ENCODE results near the gene HS6ST3. TPM values are rescaled to one million over a fixed set of nuclear protein-coding genes. Genes with fewer than 3 reads are reported as not detected.

Gene HS6ST3
- total and polyA plus RNA-seq, 2 donors (not counting 3 experiments of a cell fraction or from before 2014, with no cell fraction given) = 0.03 to 0.15 TPM

- Histone ChIP-seq H3K9ac (replicated peaks; ENCODE audit: extremely low read depth, insufficient read depth, low read length) (no peak overlapping the region), H3K79me2 (ENCODE audit: control insufficient read depth, insufficient read depth, low read length) (no peaks in the 10 kb centered on the region), H3K4me3 (replicated peaks in 1 of 3; ENCODE audit: insufficient read depth in 1 of 3, low read depth in 1 of 3, low read length in 3 of 3) (no peak overlapping the region), H3K27ac (ENCODE audit: insufficient read depth, low read depth, low read length) (no peak overlapping the region), H4K20me1 (replicated peaks; ENCODE audit: control insufficient read depth, extremely low read depth, insufficient read depth, low read length) (no peaks in the 10 kb centered on the region), H3K9me1 (replicated peaks; ENCODE audit: control insufficient read depth, extremely low read depth, insufficient read depth, low read length) (no peaks in the 10 kb centered on the region), H3K4me2 (ENCODE audit: insufficient read depth, low read length) (no peak overlapping the region), H2AFZ (ENCODE audit: low read depth, low read length) (no peak overlapping the region), H3K27me3 (ENCODE audit: control insufficient read depth in 2 of 2, insufficient read depth in 2 of 2, low read length in 2 of 2) (no peaks in the 10 kb centered on the region), H3K36me3 (ENCODE audit: control insufficient read depth in 2 of 2, extremely low read depth in 1 of 2, insufficient read depth in 2 of 2, low read length in 2 of 2) (no peaks in the 10 kb centered on the region), H3K4me1 (ENCODE audit: control insufficient read depth, extremely low read depth, insufficient read depth, low read length) (no peaks in the 10 kb centered on the region), H3K9me3 (replicated peaks; ENCODE audit: control insufficient read depth, insufficient read depth, low read length) (no peaks in the 10 kb centered on the region)
- dilution Hi-C loops (cut with MboI; ENCODE audit: extremely low pct_ligation_motif_present, low sequenced_read_pairs) = no loop called here
- POLR2A ChIA-PET = no interaction called here
- DNase-seq (ENCODE audit: low read depth, low spot score) = no peak
- CTCF ChIA-PET = no interaction called here
- intact Hi-C loops (cut with micrococcal nuclease) = no loop called here
- BruUV-seq (replicated peaks) = no TSS peak
- no peak for TF ChIP-seq JUN (IDR thresholded peaks at IDR 0.05; ENCODE audit: borderline replicate concordance, insufficient read depth, insufficient read length, low read depth)
- no peak for TF ChIP-seq MYC (IDR thresholded peaks at IDR 0.05; ENCODE audit: low read depth, low read length)
- no peak for TF ChIP-seq MAX (IDR thresholded peaks at IDR 0.05; ENCODE audit: insufficient read depth, insufficient read length)
- TF ChIP-seq FOS (IDR thresholded peaks at IDR 0.05; ENCODE audit: borderline replicate concordance, insufficient read depth, low read length) = no peak
- no peak for TF ChIP-seq POLR2AphosphoS5 (IDR thresholded peaks at IDR 0.05; ENCODE audit: insufficient read depth, low read depth, low read length)
- TF ChIP-seq GATA2 (IDR thresholded peaks at IDR 0.05; ENCODE audit: insufficient read depth, insufficient read length, low read depth, low read length) = no peak
- no peak for TF ChIP-seq CTCF (IDR thresholded peaks at IDR 0.05; ENCODE audit: extremely low read depth in 1 of 2, insufficient read depth in 1 of 2, low read depth in 1 of 2, low read length in 2 of 2)
- TF ChIP-seq EZH2 (IDR thresholded peaks at IDR 0.05; ENCODE audit: borderline replicate concordance, low read depth, low read length, severe bottlenecking) = no peak
- no peak for TF ChIP-seq POLR2A (IDR thresholded peaks at IDR 0.05; ENCODE audit: low read depth, low read length)
- no peak for FAIRE-seq
Observed at GRCh38 chr13:96499656-96500055, 409.7 kb downstream of the HS6ST3 start.

Measured in endothelial cell of umbilical vein (primary cell).